GM21737 (cell line): ENCODE data around the gene IGSF21.

ENCODE experiments used
- ATAC-seq: cut with Tn5 transposase; IDR thresholded peaks from one replicate; pipeline ENCODE4 v1.9.1; 2021; ENCODE audit warnings: mild to moderate bottlenecking, moderate library complexity; ENCODE audit not compliant: unreplicated experiment

The IGSF21 gene

DNA sequence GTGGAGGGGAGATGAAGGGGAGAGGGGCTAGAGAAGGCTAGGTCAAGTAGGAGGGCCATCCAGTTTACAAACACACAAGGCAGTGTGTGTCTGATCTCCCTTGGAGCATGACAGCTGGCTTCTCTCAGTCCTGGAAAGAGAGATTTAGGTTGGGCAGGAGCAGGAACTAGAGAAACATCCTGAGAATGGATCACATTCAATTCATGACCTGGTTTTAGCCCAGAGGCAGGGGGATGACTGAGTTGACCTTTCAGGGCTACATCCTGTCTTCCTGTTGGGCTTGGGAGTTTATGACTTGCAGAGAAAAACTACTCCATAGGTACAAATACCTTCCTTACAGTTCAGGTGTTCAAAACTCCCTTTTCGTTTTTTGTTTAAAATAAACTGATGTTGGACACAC lies 97.0 kb downstream of the IGSF21 start:
- no peak for ATAC-seq

- ATAC-seq = no peak
Observed at GRCh38 chr1:18205319-18205718, 97.7 kb downstream of the IGSF21 start.

DNA sequence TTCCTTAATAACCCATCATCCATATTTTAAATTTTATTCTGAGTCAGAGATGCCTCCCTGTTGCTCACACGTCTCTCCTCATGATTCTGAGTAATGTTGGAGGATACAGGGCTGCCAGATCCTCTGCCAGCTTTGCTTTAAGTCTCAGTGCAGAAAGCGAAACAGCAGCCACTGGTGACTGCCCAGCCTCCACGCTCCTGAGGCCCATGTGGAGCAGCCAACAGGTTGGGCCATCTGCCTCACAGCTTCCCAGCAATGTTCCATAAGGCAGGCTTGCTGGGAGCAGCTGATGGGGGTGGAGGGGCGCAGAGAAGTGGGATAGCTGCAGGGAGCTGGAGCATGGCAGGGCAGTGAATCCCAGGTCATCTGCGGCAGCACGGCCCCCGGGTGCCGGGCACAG lies 104.2 kb downstream of the IGSF21 start:
- no peak for ATAC-seq

DNA sequence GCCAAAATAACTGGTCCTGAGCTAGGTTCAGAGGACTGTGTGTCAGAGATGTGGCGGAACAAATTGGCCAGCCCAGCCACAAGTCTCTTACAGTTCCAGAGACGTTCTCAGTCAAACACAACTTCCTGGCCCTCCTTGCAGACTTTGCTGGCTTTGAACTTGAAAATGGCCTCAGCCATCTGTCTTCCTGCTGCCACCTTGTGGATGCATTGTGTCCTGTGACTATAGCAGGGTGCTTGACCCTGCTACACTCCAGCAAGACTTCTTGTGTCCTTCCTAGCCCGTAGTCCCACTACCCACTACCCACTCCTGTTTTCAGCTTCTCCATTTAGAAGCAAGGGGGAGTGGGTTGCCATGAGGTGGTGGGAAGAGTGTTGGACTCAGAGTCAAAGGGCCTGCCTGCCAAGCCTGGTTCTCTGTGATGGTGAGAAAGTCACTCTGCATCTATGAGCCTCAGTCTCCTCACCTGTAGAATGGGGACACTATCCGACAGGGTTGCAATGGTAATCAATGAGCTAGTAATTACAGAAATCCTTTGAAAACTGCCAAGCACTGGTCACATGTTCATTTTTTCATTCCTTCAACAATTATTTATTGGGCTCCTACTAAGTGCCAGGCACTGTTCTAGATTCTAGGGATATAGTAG lies 109.9 kb downstream of the IGSF21 start:
- no peak for ATAC-seq

DNA sequence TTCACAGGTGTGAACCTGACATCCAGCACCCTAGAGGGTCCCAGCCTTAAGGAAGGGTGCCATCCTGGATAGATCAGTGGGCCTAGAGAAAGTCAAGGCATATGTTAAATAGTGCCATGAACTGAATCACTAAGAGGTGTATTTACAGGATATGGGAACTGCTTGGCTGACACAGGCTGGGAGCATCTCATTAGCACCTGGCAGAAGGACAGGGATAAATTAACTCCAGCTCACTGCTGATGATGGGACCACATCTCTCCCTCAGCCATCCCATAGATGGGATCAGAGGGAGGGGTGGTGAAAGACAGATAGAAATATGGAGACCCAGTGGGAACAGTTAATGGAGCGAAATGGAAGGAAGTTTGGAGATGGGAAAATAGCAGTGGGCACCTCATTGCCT lies 122.0 kb downstream of the IGSF21 start:
- ATAC-seq = no peak

DNA sequence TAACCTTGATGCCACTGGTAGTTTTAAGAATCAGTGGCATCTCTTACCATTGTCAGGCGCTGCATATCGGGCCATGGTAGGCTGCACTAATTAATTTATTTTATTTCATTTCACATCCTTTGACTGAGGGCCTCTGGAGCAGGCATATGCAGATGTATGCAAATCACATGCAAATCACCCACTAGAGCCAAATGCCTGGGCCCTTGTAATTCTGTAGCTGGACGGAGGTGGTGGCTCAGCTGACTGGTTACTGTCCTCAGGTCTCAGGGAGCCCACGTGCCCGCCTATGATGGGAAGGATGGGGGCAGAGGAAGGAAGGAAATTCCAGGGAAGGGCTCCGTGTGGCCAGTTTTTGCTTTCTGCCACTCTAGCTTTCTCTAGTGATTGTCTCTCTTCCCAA lies 122.7 kb downstream of the IGSF21 start:
- ATAC-seq = no peak

- ATAC-seq = no peak
Observed at GRCh38 chr1:18230840-18231239, 123.2 kb downstream of the IGSF21 start.

DNA sequence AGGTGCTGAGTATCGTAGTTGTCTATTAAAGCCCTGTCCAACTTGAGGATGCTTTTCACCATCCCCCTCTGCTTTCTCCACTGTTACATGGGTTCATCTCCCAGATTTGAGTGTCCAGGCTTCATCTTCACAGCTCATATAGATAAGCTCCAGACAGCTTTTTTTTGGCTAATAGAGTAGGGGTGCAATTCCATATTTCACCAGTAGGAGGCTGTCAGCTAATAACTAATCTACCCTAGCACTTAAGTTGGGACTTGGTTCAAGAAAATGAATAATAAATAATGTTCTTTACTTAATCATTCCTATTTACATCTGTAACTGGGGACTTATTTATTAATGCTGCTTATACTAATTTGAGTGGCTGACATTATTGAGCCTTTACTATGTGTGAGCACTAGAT lies 124.5 kb downstream of the IGSF21 start:
- ATAC-seq = no peak

- no peak for ATAC-seq
Observed at GRCh38 chr1:18233176-18233864, 125.7 kb downstream of the IGSF21 start.

GRCh38 chr1:18234790-18235242 lies 127.2 kb downstream of the IGSF21 start:
- no peak for ATAC-seq

DNA sequence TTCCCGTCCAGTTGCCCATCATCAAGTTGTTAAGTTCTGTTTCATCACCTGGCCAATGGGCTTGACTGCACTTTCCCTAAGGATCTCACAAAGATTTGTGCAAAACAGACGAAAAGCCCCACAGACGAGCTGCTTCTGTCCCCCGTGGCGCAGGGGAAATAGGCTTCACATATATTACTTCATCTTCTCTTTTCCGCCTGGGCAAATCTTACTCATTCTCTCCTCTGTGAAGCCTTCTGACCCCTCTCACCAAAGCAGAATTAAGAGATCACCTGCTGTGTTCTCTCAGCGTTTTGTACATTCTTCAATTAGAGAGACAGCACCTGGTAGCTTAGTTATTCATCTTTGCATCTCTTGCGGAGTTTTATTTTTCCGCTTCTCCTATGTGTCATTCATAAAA lies 129.8 kb downstream of the IGSF21 start:
- no peak for ATAC-seq

DNA sequence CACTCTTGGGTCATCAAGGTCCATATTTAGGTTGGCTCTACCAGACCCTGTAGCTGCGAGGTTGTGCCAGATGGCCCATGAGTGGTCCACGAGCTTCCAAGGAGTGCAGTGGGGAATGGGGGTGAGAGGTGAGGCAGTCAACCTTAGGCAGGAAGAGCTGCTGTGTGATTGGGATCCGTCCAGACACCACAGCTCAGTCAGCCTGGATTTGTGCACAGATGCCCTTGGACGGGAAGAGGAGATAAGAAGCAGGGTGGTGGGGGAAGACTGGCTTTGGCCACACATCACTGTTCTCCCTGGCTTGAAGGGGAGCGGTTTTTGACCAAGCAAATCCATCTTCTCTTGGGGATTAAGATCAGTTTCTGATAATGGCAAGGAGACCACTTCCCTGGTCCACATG lies 130.6 kb downstream of the IGSF21 start:
- no peak for ATAC-seq

- ATAC-seq = no peak
Observed at GRCh38 chr1:18239671-18240070, 132.1 kb downstream of the IGSF21 start.

DNA sequence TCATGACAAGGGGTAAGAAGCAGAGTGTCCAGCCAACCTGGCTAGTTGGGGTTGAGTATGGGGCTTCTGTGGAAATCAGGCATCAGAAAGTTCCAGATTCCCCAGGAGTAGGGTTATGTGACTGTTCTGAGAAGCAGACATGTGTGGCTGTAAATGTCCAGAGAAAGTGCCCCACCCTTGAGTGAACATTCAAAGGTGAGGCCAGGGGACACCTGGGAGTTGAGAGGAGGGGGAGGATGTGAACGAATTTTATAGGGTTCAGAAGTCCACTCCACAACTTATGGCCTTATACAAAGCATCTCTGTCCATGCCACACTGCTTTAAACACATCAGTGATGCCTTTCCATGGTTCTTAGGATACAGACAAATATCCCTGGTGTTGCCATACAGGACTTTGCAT lies 133.3 kb downstream of the IGSF21 start:
- no peak for ATAC-seq

DNA sequence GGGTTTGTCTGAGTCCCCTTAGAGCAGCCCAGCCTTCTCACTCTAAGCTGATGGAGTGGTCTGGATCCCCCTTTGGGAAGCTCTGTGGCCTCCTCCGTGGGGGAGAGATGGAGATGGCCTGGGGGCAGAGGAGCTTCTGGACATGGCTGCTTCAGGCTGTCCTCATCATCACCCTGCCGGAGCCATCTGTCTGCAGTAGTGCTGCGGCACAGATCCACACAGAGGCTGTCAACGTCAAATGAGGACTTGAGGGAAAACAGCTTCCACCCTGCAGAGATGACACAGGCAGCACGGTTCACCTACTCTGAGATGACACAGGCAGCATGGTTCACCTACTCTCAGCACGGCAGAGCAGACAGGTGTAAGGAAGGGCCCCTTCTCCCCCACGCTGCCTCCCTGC lies 134.3 kb downstream of the IGSF21 start:
- ATAC-seq = no peak

DNA sequence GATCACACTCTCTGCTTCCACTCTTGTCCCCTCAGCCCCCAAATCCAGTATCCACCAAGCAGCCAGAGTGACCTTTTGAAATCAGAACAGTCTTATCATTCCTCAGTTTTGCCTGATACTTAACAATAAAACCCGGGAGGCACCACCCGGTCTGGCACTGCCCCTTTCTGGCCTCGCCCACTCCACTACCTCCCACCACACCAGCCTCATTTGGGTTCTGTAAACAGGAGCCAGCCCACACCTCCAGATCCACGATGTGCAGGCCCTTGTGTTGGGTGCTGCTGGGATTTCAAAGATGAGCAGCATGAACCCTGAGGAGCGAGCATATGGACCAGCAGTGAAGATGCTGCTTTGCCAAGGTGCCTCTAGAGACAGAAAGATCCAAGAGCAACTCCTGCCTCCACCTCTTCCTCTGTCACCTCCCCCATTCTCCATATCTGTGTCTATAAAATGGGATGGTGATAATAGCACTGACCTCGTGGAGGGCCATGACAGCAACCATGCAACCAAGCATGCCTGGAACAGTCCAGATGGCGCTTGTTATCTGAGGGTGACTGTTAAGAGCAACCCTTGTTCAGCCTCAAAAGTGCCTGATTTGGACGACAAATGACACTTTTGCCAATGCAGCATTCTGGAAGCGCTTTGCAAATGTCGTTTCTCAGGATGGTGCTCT lies 136.0 kb downstream of the IGSF21 start:
- ATAC-seq = no peak

DNA sequence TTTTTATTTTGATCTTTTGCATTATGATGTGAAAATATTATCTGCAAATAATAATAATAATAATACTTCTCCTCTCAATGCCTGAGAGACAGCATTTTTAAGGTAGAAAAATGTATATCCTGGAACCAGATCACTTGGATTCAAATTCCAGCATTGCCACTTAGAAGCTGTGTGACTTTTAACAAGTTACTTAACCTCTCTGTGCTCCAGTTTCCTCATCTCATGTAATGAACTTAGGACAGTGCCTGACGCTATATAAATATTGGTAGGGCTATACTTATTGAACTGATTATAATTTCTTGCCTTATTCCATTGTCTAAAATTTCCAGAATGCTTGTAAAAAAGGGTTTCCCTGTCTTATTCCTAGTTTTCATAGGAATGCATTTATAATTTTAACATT lies 137.2 kb downstream of the IGSF21 start:
- ATAC-seq = no peak

DNA sequence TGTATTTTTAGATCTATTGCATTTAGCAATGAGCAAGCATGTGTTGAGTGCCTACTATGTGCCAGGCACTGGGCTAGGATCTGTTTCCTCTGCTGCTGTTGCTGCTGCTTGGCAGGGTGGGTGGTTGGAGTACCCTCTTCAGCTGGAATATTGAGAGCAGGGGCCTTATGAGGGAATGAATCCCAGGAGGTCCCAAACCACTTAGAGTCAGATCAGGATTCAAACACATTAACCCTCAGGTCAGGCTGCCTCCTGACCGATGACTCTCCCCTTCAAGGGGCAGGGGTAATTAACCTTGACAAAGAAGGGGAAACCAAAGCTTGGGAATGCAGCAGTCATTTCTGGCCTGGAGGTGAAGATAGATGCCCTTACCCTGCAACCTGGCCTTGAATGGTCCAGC lies 138.0 kb downstream of the IGSF21 start:
- ATAC-seq = no peak

DNA sequence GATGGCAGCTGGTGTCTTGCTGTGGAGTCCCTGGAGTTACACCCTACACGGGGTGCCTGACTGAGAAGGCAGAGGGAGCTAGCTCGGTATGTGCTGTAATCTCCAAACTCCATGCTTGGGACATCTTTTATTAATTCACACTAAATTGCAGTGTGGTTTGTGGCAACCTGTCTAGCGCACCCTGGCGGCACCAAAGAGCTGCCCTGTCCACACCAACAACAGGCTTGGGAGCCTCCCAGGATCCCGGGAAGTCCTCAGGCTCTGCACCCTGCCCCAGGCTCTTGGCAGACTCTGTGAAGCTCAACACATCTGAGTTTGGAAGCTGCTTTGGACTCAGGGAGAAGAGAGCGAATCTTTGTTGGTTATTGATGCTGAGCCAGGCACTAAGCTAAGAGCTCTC lies 138.9 kb downstream of the IGSF21 start:
- ATAC-seq = no peak

- no peak for ATAC-seq
Observed at GRCh38 chr1:18247151-18247550, 139.6 kb downstream of the IGSF21 start.

GRCh38 chr1:18249631-18250030 lies 142.0 kb downstream of the IGSF21 start:
- no peak for ATAC-seq

- ATAC-seq = no peak
Observed at GRCh38 chr1:18253093-18253492, 145.5 kb downstream of the IGSF21 start.
